Uterus (tissue), 4 donors: ENCODE measurements around the gene MFAP5. TPM values are rescaled to one million over a fixed set of nuclear protein-coding genes. Genes with fewer than 3 reads are reported as not detected.
A peak's percentile ranks its signal among the peaks of the same experiment; 100 is the strongest.

ENCODE experiments used
- DNase-seq, 2 donors: peaks; one replicate each; pipeline ENCODE4 v3.0.0-alpha.2; 2019 to 2020
- H3K27ac ChIP-seq, 2 donors: fragments of 200-600 bp; sonication (generic); 1 replicate in 1 of 2; 2 replicates in 1 of 2; pipeline ENCODE4 v1.5.1; 2016 to 2018
- H3K27me3 ChIP-seq, 2 donors: fragments of 200-600 bp; sonication (generic); one replicate each; pipeline ENCODE4 v1.5.1; 2018 to 2019; ENCODE audit warnings: control low read depth in 1 of 2
- H3K36me3 ChIP-seq, 2 donors: fragments of 200-600 bp; sonication (generic); one replicate each; pipeline ENCODE4 v1.5.1; 2019; ENCODE audit warnings: control low read depth in 1 of 2
- H3K4me1 ChIP-seq, 2 donors: fragments of 200-600 bp; sonication (generic); one replicate each; pipeline ENCODE4 v1.5.1; 2018 to 2019; ENCODE audit warnings: control low read depth in 1 of 2
- H3K4me3 ChIP-seq, 2 donors: fragments of 200-600 bp; sonication (generic); 1 replicate in 1 of 2; 2 replicates in 1 of 2; pipeline ENCODE4 v1.5.1; 2018 to 2019; ENCODE audit warnings: mild to moderate bottlenecking in 1 of 2
- H3K9me3 ChIP-seq, 2 donors: fragments of 200-600 bp; sonication (generic); one replicate each; pipeline ENCODE4 v1.5.1; 2019; ENCODE audit warnings: control low read depth in 1 of 2
- POLR2A ChIP-seq, 2 donors: fragments of 450-650 bp; IDR thresholded peaks; one replicate each; pipeline ENCODE4 v1.6.1; 2016; ENCODE audit warnings: antibody characterized with exemption in 2 of 2, mild to moderate bottlenecking in 1 of 2, moderate library complexity in 1 of 2
- intact Hi-C: fragments of 100-400 bp; cut with DNase I; formaldehyde crosslinking; loops from one replicate; pipeline ENCODE4 v1.15.1; 2023; ENCODE audit warnings: low total_unique reads
- total RNA-seq, 4 donors: library from RNA; depleted of rRNA in 3 of 4; stranded (reverse); fragments of >200 nt in 3 of 4; gene quantifications; one replicate each; pipeline versions ENCODE4 v1.1.0 to v1.2.4, GENCODE V29; 2014 to 2023
- TF ChIP-seq, protein P1 (sequence below), 4 experiments: fragments of 200-600 bp in 2 of 4; fragments of 450-650 bp in 2 of 4; sonication (generic) in 2 of 4; IDR thresholded peaks; one replicate each; pipeline ENCODE4 v1.5.1; 2016 to 2019; ENCODE audit warnings: antibody characterized with exemption in 4 of 4, mild to moderate bottlenecking in 2 of 4, moderate library complexity in 1 of 4
- donor health status: DM: yes; HTN: yes; CAD: no.

Gene MFAP5
- total RNA-seq, 4 donors from 2014 or later, result 36.8 to 259 (median 151) TPM

DNA sequence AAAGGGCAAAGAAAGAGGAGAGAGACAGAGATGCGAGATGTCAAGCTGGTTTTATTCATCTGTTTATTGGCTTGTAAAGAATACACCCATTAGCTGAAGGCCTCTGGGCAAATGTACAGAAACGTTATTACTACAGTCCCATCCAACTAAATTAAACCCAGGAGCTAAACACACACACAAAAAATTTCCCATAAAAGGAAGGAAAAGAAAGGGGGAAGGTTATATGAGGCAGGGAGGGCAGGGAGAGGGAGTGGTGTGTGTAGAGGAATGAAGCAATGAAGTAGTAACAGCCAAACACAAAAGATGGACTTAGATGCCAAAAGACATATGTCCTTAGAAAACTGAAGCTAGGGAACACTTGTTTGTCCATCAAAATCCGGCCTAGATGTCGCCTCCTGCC lies 3.1 kb upstream of the MFAP5 start:
- H3K27me3 ChIP-seq, result no peaks in the 10 kb centered on the region
- H3K4me3 ChIP-seq, result no peak overlapping the region
- no peaks in the 10 kb centered on the region for H3K4me1 ChIP-seq
- peak overlapping the region; percentile 70 to 89 for H3K27ac ChIP-seq
- H3K36me3 ChIP-seq, result no peaks in the 10 kb centered on the region
- DNase-seq, result no peak
- intact Hi-C loops, result no loop called here
- TF ChIP-seq POLR2A (IDR thresholded peaks at IDR 0.05), result no peak
- TF ChIP-seq, protein P1, sequence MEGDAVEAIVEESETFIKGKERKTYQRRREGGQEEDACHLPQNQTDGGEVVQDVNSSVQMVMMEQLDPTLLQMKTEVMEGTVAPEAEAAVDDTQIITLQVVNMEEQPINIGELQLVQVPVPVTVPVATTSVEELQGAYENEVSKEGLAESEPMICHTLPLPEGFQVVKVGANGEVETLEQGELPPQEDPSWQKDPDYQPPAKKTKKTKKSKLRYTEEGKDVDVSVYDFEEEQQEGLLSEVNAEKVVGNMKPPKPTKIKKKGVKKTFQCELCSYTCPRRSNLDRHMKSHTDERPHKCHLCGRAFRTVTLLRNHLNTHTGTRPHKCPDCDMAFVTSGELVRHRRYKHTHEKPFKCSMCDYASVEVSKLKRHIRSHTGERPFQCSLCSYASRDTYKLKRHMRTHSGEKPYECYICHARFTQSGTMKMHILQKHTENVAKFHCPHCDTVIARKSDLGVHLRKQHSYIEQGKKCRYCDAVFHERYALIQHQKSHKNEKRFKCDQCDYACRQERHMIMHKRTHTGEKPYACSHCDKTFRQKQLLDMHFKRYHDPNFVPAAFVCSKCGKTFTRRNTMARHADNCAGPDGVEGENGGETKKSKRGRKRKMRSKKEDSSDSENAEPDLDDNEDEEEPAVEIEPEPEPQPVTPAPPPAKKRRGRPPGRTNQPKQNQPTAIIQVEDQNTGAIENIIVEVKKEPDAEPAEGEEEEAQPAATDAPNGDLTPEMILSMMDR (IDR thresholded peaks at IDR 0.05), result no peak
- no peaks in the 10 kb centered on the region for H3K9me3 ChIP-seq

DNA sequence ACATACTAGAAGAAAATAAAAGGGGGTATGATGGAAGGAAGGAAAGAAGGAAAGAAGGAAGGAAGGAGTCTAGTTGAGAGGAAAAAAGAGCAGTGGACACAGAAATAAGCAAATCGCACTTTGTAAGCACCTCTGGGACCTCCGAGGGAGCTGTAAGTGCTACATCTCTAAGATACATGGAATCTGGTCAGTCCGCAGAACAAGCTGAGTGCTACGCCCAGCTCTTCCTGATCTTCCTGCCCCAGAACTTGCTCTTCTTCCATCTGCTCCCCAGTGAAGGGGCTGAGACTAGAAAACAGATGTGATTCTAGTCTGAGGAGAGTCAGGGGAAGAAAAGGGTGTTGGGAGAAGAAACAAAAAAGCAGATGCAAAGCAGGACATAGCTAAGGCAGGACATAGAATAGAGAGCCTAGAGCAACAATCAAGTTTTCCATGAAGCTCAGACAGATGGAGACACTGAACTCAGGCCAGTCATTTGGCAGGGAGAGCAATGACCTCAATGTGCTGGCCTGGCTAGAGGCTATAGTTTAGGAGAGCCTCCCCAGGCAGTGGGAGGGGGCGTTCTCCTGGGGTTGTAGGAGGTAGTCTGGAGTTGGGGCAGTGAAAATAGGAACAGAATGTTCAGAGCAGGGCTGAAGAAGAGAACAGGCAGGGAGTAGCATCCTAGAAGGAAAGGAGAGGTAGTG lies 1.7 kb upstream of the MFAP5 start:
- Histone ChIP-seq H3K4me3 (no peak overlapping the region), H3K9me3 (no peaks in the 10 kb centered on the region), H3K27ac (peak overlapping the region; percentile 70 to 89), H3K27me3 (no peaks in the 10 kb centered on the region), H3K4me1 (no peaks in the 10 kb centered on the region), H3K36me3 (no peaks in the 10 kb centered on the region)
- intact Hi-C loops, result no loop called here
- peak; percentile 36 to 75 for DNase-seq
- TF ChIP-seq POLR2A (IDR thresholded peaks at IDR 0.05), result peak in 1 of 2 donors; percentile 18
- TF ChIP-seq, protein P1 (IDR thresholded peaks at IDR 0.05), result no peak

DNA sequence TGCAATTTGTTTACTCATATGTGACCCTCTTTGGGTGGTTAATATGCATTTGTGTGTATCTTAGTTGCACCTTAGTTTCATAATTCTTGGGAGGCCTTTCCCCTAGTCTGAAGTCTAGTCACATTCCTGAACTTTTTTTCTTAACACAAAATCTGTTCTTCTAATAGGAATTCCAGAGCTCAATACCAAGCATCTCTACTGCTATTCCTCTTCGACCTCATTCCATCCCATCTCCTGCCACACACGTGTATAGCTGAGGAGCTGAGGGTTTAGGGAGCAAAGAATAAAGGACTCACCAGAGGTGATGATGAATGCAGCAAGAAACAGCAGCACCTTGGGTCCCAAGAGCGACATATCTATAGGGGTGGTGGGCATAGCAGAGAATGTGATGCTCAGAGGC lies 875 bp downstream of the MFAP5 start:
- peak overlapping the region in 1 of 2 donors; percentile 39 for H3K4me3 ChIP-seq
- no peak for TF ChIP-seq POLR2A (IDR thresholded peaks at IDR 0.05)
- TF ChIP-seq, protein P1 (IDR thresholded peaks at IDR 0.05), result no peak
- H3K36me3 ChIP-seq, result no peaks in the 10 kb centered on the region
- intact Hi-C loops, result no loop called here
- no peak for DNase-seq
- no peaks in the 10 kb centered on the region for H3K4me1 ChIP-seq
- peak overlapping the region; percentile 70 to 89 for H3K27ac ChIP-seq
- no peaks in the 10 kb centered on the region for H3K9me3 ChIP-seq
- H3K27me3 ChIP-seq, result no peaks in the 10 kb centered on the region

DNA sequence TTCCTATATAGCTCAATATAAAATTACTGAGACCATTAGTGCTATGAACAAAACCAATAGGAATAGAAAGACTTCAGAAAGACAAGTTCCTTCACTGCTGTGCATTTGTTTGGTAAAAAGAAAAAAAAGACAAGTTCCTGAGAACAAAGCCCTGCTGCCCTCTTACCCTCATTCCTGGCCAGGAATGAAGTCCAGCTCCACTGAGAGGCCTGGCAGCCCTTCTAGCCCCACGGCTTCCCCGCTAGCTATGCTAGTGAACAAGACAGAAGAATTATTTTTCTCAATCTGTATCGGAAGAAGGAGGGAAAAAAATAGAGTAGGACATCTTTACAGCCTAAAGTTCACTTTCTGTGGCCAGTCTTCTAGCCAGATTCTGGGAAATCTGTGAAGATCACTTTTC lies 1.6 kb downstream of the MFAP5 start:
- DNase-seq, result no peak
- peak overlapping the region; percentile 70 to 89 for H3K27ac ChIP-seq
- intact Hi-C loops, result no loop called here

DNA sequence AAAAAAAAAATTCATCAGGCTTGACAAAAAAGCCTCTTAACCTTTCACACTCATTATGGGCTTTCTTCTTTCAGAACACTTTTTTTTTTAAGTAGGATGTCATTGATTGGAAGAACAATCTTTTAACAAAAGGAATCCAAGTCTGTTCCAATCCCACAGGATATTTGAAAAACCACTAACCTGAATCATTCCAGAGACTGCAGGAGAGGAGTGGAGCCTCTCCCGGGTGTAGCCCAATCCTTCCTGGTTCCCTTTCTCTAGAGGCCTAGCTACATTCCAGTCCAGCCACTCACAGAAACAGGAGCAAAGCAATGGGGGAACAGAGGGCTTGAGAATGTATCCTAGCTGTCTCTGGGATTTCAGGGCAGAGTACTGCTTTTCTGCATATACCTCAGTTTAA lies 4.3 kb downstream of the MFAP5 start:
- no peak for DNase-seq
- Histone ChIP-seq H3K27ac (peak overlapping the region in 1 of 2 donors; percentile 89), H3K4me1 (no peaks in the 10 kb centered on the region), H3K4me3 (no peak overlapping the region), H3K36me3 (no peaks in the 10 kb centered on the region), H3K27me3 (no peaks in the 10 kb centered on the region), H3K9me3 (no peaks in the 10 kb centered on the region)
- intact Hi-C loops, result no loop called here
- no peak for TF ChIP-seq POLR2A (IDR thresholded peaks at IDR 0.05)
- TF ChIP-seq, protein P1 (IDR thresholded peaks at IDR 0.05), result no peak

More for the DNA sequence above, 1.6 kb downstream of the MFAP5 start:
- Histone ChIP-seq H3K27me3 (no peaks in the 10 kb centered on the region), H3K4me1 (no peaks in the 10 kb centered on the region), H3K36me3 (no peaks in the 10 kb centered on the region), H3K9me3 (no peaks in the 10 kb centered on the region), H3K4me3 (peak overlapping the region in 1 of 2 donors; percentile 39)
- TF ChIP-seq, protein P1 (IDR thresholded peaks at IDR 0.05), result no peak
- TF ChIP-seq POLR2A (IDR thresholded peaks at IDR 0.05), result no peak
